ENCODE data around the gene LINC01488. TPM values are rescaled to one million over a fixed set of nuclear protein-coding genes. Genes with fewer than 3 reads are reported as not detected.
A peak's percentile ranks its signal among the peaks of the same experiment; 100 is the strongest.

The LINC01488 gene
- total RNA-seq, 1 experiment from 2014 or later, result not detected

DNA sequence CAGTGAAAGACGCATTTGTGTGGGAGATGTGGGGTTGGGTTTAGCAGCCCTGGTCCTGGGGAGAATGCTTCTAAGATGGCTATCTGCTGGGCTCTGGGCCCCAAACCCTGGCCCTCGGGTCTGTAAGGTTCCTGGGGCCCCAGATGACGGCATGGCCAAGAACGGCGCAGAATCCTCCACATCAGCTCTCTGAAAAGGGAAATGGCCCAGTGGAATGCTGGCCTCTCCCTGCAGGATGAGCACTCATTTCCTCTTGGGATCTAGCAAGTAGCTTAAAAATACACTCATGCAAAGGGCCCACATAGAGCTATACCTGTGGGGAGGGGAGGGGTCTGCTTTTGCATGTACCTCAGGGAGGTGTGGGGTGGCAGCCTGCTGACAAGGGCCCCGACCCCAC is 37.5 kb upstream of the LINC01488 start:
- peaks cover 44% of the 10 kb centered on the region for H3F3A ChIP-seq (ENCODE audit: insufficient read depth, low read depth)
- peak overlapping the region; percentile 69 for H2AFZ ChIP-seq
- ChIA-PET CTCF (interaction anchor here (0.5 to 0.7 kb wide), 4 partner anchors 53 to 1137 kb away, joined by 3 to 8 read pairs (median 4); no protein-coding TSS in a partner anchor), POLR2A (ENCODE audit: unreplicated experiment) (interaction anchor here (0.5 to 1.1 kb wide), 5 partner anchors 145 to 1638 kb away, joined by 3 to 4 read pairs (median 4); partner anchors contain the start of gene MYEOV)
- no peak for TF ChIP-seq EZH2 (IDR thresholded peaks at IDR 0.05; ENCODE audit: low read depth)
- TF ChIP-seq, protein P1, sequence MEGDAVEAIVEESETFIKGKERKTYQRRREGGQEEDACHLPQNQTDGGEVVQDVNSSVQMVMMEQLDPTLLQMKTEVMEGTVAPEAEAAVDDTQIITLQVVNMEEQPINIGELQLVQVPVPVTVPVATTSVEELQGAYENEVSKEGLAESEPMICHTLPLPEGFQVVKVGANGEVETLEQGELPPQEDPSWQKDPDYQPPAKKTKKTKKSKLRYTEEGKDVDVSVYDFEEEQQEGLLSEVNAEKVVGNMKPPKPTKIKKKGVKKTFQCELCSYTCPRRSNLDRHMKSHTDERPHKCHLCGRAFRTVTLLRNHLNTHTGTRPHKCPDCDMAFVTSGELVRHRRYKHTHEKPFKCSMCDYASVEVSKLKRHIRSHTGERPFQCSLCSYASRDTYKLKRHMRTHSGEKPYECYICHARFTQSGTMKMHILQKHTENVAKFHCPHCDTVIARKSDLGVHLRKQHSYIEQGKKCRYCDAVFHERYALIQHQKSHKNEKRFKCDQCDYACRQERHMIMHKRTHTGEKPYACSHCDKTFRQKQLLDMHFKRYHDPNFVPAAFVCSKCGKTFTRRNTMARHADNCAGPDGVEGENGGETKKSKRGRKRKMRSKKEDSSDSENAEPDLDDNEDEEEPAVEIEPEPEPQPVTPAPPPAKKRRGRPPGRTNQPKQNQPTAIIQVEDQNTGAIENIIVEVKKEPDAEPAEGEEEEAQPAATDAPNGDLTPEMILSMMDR (conservative IDR thresholded peaks at IDR 0.05), result no peak
- peaks cover 56% of the 10 kb centered on the region for H3K4me1 ChIP-seq (replicated peaks; ENCODE audit: insufficient read depth)
- no peaks in the 10 kb centered on the region for H3K27me3 ChIP-seq (ENCODE audit: insufficient read depth, low read depth)
- 0 out of 2 replicates have a peak, but pooled peaks cover 5% of the 10 kb centered on the region for H3K79me2 ChIP-seq (ENCODE audit: low read depth)
- H3K9me2 ChIP-seq (ENCODE audit: insufficient read depth), result no peaks in the 10 kb centered on the region
- no peaks in the 10 kb centered on the region for H3K9me3 ChIP-seq (ENCODE audit: insufficient read depth, low read depth)
- H4K20me1 ChIP-seq (ENCODE audit: insufficient read depth), result no peaks in the 10 kb centered on the region
- H3K27ac ChIP-seq, result peak overlapping the region; percentile 88
- no peak for DNase-seq
- intact Hi-C loops (cut with micrococcal nuclease; ENCODE audit: unreplicated experiment), result loop anchor here (1.0 to 2.0 kb wide), 8 partner anchors 24 to 321 kb away; no protein-coding TSS in a partner anchor
- no peaks in the 10 kb centered on the region for H3K36me3 ChIP-seq (ENCODE audit: low read depth)
- H3K4me2 ChIP-seq, result peak overlapping the region; percentile 85
- peak overlapping the region; percentile 58 for H3K4me3 ChIP-seq
- TSS peak; percentile 96 for BruUV-seq (replicated peaks)

- no peaks in the 10 kb centered on the region for H3K9me2 ChIP-seq (ENCODE audit: insufficient read depth)
- H4K20me1 ChIP-seq (ENCODE audit: insufficient read depth), result no peaks in the 10 kb centered on the region
- H3K36me3 ChIP-seq (ENCODE audit: low read depth), result no peaks in the 10 kb centered on the region
- peak overlapping the region; percentile 58; the same call in 1 of the 2 replicates for H3K4me3 ChIP-seq
- BruUV-seq (replicated peaks), result no TSS peak
- H3K79me2 ChIP-seq (ENCODE audit: low read depth), result 0 out of 2 replicates have a peak, but pooled peaks cover 5% of the 10 kb centered on the region
- no peaks in the 10 kb centered on the region for H3K9me3 ChIP-seq (ENCODE audit: insufficient read depth, low read depth)
- POLR2A ChIA-PET (ENCODE audit: unreplicated experiment), result interaction anchor here (1.0 to 1.1 kb wide), 2 partner anchors 145 to 194 kb away, joined by 3 to 4 read pairs; no protein-coding TSS in a partner anchor
- no peaks in the 10 kb centered on the region for H3K27me3 ChIP-seq (ENCODE audit: insufficient read depth, low read depth)
- H3K4me1 ChIP-seq (replicated peaks; ENCODE audit: insufficient read depth), result peaks cover 62% of the 10 kb centered on the region
- H3K4me2 ChIP-seq, result peak overlapping the region; percentile 85
- H3F3A ChIP-seq (ENCODE audit: insufficient read depth, low read depth), result peaks cover 44% of the 10 kb centered on the region
- DNase-seq, result peak; percentile 93 to 97
- CTCF ChIA-PET, result interaction anchor here (0.5 to 0.7 kb wide), 4 partner anchors 53 to 1136 kb away, joined by 3 to 8 read pairs (median 4); no protein-coding TSS in a partner anchor
- peak overlapping the region; percentile 65 for H2AFZ ChIP-seq
- H3K27ac ChIP-seq, result peak overlapping the region; percentile 88
- intact Hi-C loops (cut with micrococcal nuclease; ENCODE audit: unreplicated experiment), result loop anchor here (1.0 to 2.0 kb wide), 4 partner anchors 53 to 195 kb away; no protein-coding TSS in a partner anchor
- no peak for TF ChIP-seq EZH2 (IDR thresholded peaks at IDR 0.05; ENCODE audit: low read depth)
- TF ChIP-seq, protein P1 (conservative IDR thresholded peaks at IDR 0.05), result peak; percentile 84
These were observed 36.9 kb upstream of the LINC01488 start for GRCh38 chr11:69444381-69445130.

DNA sequence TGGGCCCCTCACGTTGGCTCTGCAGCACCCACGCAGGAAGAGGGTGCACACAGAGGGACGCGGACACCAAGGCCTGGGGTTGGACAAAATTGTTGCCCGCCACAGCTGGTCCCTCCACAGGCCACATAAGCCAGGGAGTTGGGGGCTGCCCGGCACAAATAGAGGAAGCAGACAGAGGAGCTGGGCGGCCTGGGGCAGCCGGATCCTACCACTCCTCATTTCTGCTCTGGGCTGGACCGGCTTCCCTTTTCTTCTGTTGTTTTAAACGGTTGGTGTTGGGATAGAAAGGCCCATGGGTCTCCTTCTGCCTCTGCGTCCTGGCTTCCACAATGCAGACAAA is 36.4 kb upstream of the LINC01488 start:
- Histone ChIP-seq H3K27ac (peak overlapping the region; percentile 88), H4K20me1 (ENCODE audit: insufficient read depth) (no peaks in the 10 kb centered on the region), H2AFZ (no peak overlapping the region), H3K9me2 (ENCODE audit: insufficient read depth) (no peaks in the 10 kb centered on the region), H3K9me3 (ENCODE audit: insufficient read depth, low read depth) (no peaks in the 10 kb centered on the region), H3K4me3 (peak overlapping the region; percentile 58; the same call in 1 of the 2 replicates), H3F3A (ENCODE audit: insufficient read depth, low read depth) (peaks cover 47% of the 10 kb centered on the region), H3K79me2 (ENCODE audit: low read depth) (0 out of 2 replicates have a peak, but pooled peaks cover 5% of the 10 kb centered on the region), H3K4me1 (replicated peaks; ENCODE audit: insufficient read depth) (peaks cover 68% of the 10 kb centered on the region), H3K27me3 (ENCODE audit: insufficient read depth, low read depth) (no peaks in the 10 kb centered on the region), H3K4me2 (peak overlapping the region; percentile 85), H3K36me3 (ENCODE audit: low read depth) (no peaks in the 10 kb centered on the region)
- BruUV-seq (replicated peaks), result no TSS peak
- no peak for DNase-seq
- TF ChIP-seq, protein P1 (conservative IDR thresholded peaks at IDR 0.05), result no peak
- no peak for TF ChIP-seq EZH2 (IDR thresholded peaks at IDR 0.05; ENCODE audit: low read depth)
- ChIA-PET CTCF (no interaction called here), POLR2A (ENCODE audit: unreplicated experiment) (no interaction called here)
- intact Hi-C loops (cut with micrococcal nuclease; ENCODE audit: unreplicated experiment), result loop anchor here (2.0 kb wide), 1 partner anchor 154 kb away; no protein-coding TSS in a partner anchor

All from PC-9 (cell line).